ENCODE results near the gene TNRC6C. TPM values are rescaled to one million over a fixed set of nuclear protein-coding genes. Genes with fewer than 3 reads are reported as not detected.
A peak's percentile ranks its signal among the peaks of the same experiment; 100 is the strongest.
"Not testable (repeated sequence)": the region's sequence is repeated elsewhere in the genome, so short reads cannot be mapped to it uniquely, and the experiment has no call there.

TNRC6C gene
- total RNA-seq, 1 donor from 2014 or later = 23.9 TPM

- no peak for DNase-seq
Observed at GRCh38 chr17:77930780-77931768, 27.4 kb upstream of the TNRC6C start.

GRCh38 chr17:77933777-77934398, 24.6 kb upstream of the TNRC6C start:
- no peak for DNase-seq

- DNase-seq = no peak
Observed at GRCh38 chr17:77935121-77935571, 23.4 kb upstream of the TNRC6C start.

- DNase-seq = not testable (repeated sequence)
Observed at GRCh38 chr17:77935744-77936143, 22.8 kb upstream of the TNRC6C start.

GRCh38 chr17:77936881-77937280, 21.6 kb upstream of the TNRC6C start:
- no peak for DNase-seq

GRCh38 chr17:77941004-77941403, 17.5 kb upstream of the TNRC6C start:
- DNase-seq = no peak

GRCh38 chr17:77942112-77942988, 16.2 kb upstream of the TNRC6C start:
- DNase-seq = peak; percentile 74

GRCh38 chr17:77943971-77944370, 14.5 kb upstream of the TNRC6C start:
- no peak for DNase-seq

- no peak for DNase-seq
Observed at GRCh38 chr17:77944390-77945222, 13.9 kb upstream of the TNRC6C start.

GRCh38 chr17:77946900-77947645, 11.4 kb upstream of the TNRC6C start:
- no peak for DNase-seq

- DNase-seq = no peak
Observed at GRCh38 chr17:77948690-77949114, 9.8 kb upstream of the TNRC6C start.

- no peak for DNase-seq
Observed at GRCh38 chr17:77951123-77951522, 7.4 kb upstream of the TNRC6C start.

GRCh38 chr17:77952368-77952767, 6.1 kb upstream of the TNRC6C start:
- no peak for DNase-seq

GRCh38 chr17:77957235-77957856, 1.2 kb upstream of the TNRC6C start:
- no peak for DNase-seq

GRCh38 chr17:77958716-77959125, 218 bp downstream of the TNRC6C start:
- DNase-seq = no peak

GRCh38 chr17:77959126-77959925, 823 bp downstream of the TNRC6C start:
- DNase-seq = no peak

- no peak for DNase-seq
Observed at GRCh38 chr17:77959926-77960521, 1.5 kb downstream of the TNRC6C start.

GRCh38 chr17:77961741-77962140, 3.2 kb downstream of the TNRC6C start:
- DNase-seq = no peak

GRCh38 chr17:77962348-77962747, 3.8 kb downstream of the TNRC6C start:
- DNase-seq = no peak
